HG03342 (cell line): ENCODE results near the gene MAMDC2.

Experiments
- ATAC-seq: cut with Tn5 transposase; IDR thresholded peaks from one replicate; pipeline ENCODE4 v1.9.1; 2021; ENCODE audit warnings: mild to moderate bottlenecking, moderate library complexity; ENCODE audit not compliant: unreplicated experiment

The MAMDC2 gene

GRCh38 chr9:70130266-70130665, 86.6 kb downstream of the MAMDC2 start:
- ATAC-seq, result no peak

- ATAC-seq, result no peak
These were observed 87.6 kb downstream of the MAMDC2 start for GRCh38 chr9:70131296-70131695.

GRCh38 chr9:70133253-70134208, 89.9 kb downstream of the MAMDC2 start:
- no peak for ATAC-seq

- ATAC-seq, result no peak
These were observed 90.7 kb downstream of the MAMDC2 start for GRCh38 chr9:70134360-70134759.

GRCh38 chr9:70135176-70135575, 91.5 kb downstream of the MAMDC2 start:
- ATAC-seq, result no peak

GRCh38 chr9:70136632-70137031, 93.0 kb downstream of the MAMDC2 start:
- no peak for ATAC-seq

- ATAC-seq, result no peak
These were observed 93.9 kb downstream of the MAMDC2 start for GRCh38 chr9:70137577-70137976.

- ATAC-seq, result no peak
These were observed 98.5 kb downstream of the MAMDC2 start for GRCh38 chr9:70142101-70142500.

GRCh38 chr9:70143394-70144130, 99.9 kb downstream of the MAMDC2 start:
- ATAC-seq, result no peak

- no peak for ATAC-seq
These were observed 100.5 kb downstream of the MAMDC2 start for GRCh38 chr9:70144131-70144503.

GRCh38 chr9:70145981-70146380, 102.3 kb downstream of the MAMDC2 start:
- ATAC-seq, result no peak

GRCh38 chr9:70147196-70147595, 103.5 kb downstream of the MAMDC2 start:
- no peak for ATAC-seq

GRCh38 chr9:70147651-70148050, 104.0 kb downstream of the MAMDC2 start:
- ATAC-seq, result no peak

- ATAC-seq, result no peak
These were observed 108.7 kb downstream of the MAMDC2 start for GRCh38 chr9:70152350-70152749.

GRCh38 chr9:70156729-70157128, 113.1 kb downstream of the MAMDC2 start:
- ATAC-seq, result no peak

- ATAC-seq, result no peak
These were observed 116.0 kb downstream of the MAMDC2 start for GRCh38 chr9:70159630-70160029.

GRCh38 chr9:70160686-70161600, 117.3 kb downstream of the MAMDC2 start:
- ATAC-seq, result no peak

- no peak for ATAC-seq
These were observed 121.5 kb downstream of the MAMDC2 start for GRCh38 chr9:70165006-70165602.

- no peak for ATAC-seq
These were observed 124.9 kb downstream of the MAMDC2 start for GRCh38 chr9:70168521-70168920.

GRCh38 chr9:70169222-70169621, 125.6 kb downstream of the MAMDC2 start:
- ATAC-seq, result no peak
